LNCaP clone FGC (cell line): ENCODE data around the gene CYB5R3.

Experiments
- DNase-seq: peaks from one replicate; pipeline ENCODE4 v3.0.0-alpha.2; 2011; ENCODE audit warnings: low read depth
- H3K4me3 ChIP-seq: 2 replicates; pipeline ENCODE4 v1.5.1; 2011; ENCODE audit warnings: mild to moderate bottlenecking, low read depth, low read length, control low read depth
- CTCF ChIP-seq: IDR thresholded peaks from 2 replicates; pipeline ENCODE4 v1.5.1; 2012; ENCODE audit warnings: mild to moderate bottlenecking; ENCODE audit not compliant: control insufficient read depth, insufficient read depth; ENCODE audit errors: extremely low read depth

CYB5R3 gene

GRCh38 chr22:42615092-42615859 lies 33.9 kb downstream of the CYB5R3 start:
- DNase-seq: peak; percentile 85
- TF ChIP-seq CTCF: no peak
- peak overlapping the region; percentile 60 for H3K4me3 ChIP-seq

- peak; percentile 93 for DNase-seq
- peak within 1 kb of the TSS; percentile 60 for H3K4me3 ChIP-seq
- peak; percentile 32; the same call in 1 of the 2 replicates for TF ChIP-seq CTCF
Measured at GRCh38 chr22:42614312-42615091, 34.7 kb downstream of the CYB5R3 start, which contains the start of gene POLDIP3. Gene POLDIP3 (minus strand): TSS chr22:42614883. CDS start chr22:42614857, 26 bp downstream.

GRCh38 chr22:42613872-42614301 lies 35.3 kb downstream of the CYB5R3 start:
- no peak for TF ChIP-seq CTCF
- DNase-seq: no peak
- H3K4me3 ChIP-seq: peak overlapping the region; percentile 60

GRCh38 chr22:42612336-42612735 lies 36.9 kb downstream of the CYB5R3 start:
- no peak overlapping the region for H3K4me3 ChIP-seq
- TF ChIP-seq CTCF: no peak
- no peak for DNase-seq

GRCh38 chr22:42611051-42611450 lies 38.1 kb downstream of the CYB5R3 start:
- no peak overlapping the region for H3K4me3 ChIP-seq
- DNase-seq: no peak
- TF ChIP-seq CTCF: no peak

- TF ChIP-seq CTCF: no peak
- no peak overlapping the region for H3K4me3 ChIP-seq
- no peak for DNase-seq
Measured at GRCh38 chr22:42610186-42610585, 39.0 kb downstream of the CYB5R3 start.
